ENCODE results near the gene LSMEM2.

The LSMEM2 gene

DNA sequence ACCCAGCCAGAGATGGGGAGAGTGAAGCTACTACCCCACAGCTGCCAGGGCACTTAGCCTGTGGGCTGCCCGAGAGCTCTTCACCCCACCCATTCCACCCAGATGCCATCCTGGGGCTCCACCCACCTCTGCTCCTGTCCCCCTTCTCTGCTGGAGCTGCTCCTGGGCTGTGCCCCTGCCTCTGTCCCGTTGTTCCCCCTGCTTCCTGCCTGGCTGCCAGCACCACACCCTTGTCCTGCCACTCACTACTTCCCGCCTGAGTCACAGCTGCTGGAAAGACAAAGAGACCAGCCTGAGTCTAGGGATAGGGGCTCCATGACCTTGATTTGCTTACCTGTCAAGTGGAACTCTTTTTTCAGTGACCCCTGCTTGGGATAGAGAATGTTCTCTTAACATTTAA is 30.5 kb upstream of the LSMEM2 start:
- no peak overlapping the region for H3K27ac ChIP-seq (ENCODE audit: low read length)
- no peak overlapping the region for H3K9ac ChIP-seq (ENCODE audit: low read length)
- peaks cover 19% of the 10 kb centered on the region for H3K4me1 ChIP-seq (ENCODE audit: control insufficient read depth, low read depth, low read length)

DNA sequence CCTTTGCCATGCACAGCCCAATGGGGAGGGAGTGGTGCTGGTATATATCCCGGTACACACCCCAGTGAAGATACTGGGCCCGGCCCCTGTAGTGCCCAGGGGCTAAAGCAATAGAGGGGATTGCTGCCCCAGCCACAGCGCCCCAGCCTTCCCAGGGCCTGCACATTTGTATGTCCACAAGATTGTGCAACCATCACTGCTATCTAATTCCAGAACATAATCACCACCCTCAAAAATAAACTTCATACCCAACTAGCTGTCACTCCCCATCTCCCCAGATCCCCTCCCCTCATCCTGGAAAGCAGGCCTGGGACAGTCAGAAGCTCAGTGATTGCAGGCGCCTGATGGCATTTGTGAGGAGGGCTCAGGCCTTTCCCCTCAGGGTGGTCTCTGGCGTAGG is 29.4 kb upstream of the LSMEM2 start:
- Histone ChIP-seq H3K9ac (ENCODE audit: low read length) (no peak overlapping the region), H3K27me3 (ENCODE audit: control insufficient read depth, insufficient read depth, low read length) (no peaks in the 10 kb centered on the region), H3K27ac (ENCODE audit: low read length) (no peak overlapping the region), H3K4me3 (ENCODE audit: low read length) (no peak overlapping the region), H3K4me1 (ENCODE audit: control insufficient read depth, low read depth, low read length) (peaks cover 18% of the 10 kb centered on the region), H3K9me3 (ENCODE audit: control insufficient read depth, low read depth, low read length) (no peaks in the 10 kb centered on the region), H3K36me3 (ENCODE audit: control insufficient read depth, low read depth, low read length) (peaks cover 11% of the 10 kb centered on the region)

More for the DNA sequence above, 30.5 kb upstream of the LSMEM2 start:
- Histone ChIP-seq H3K4me3 (ENCODE audit: low read length) (no peak overlapping the region), H3K9me3 (ENCODE audit: control insufficient read depth, low read depth, low read length) (no peaks in the 10 kb centered on the region), H3K36me3 (ENCODE audit: control insufficient read depth, low read depth, low read length) (peaks cover 11% of the 10 kb centered on the region), H3K27me3 (ENCODE audit: control insufficient read depth, insufficient read depth, low read length) (no peaks in the 10 kb centered on the region)

DNA sequence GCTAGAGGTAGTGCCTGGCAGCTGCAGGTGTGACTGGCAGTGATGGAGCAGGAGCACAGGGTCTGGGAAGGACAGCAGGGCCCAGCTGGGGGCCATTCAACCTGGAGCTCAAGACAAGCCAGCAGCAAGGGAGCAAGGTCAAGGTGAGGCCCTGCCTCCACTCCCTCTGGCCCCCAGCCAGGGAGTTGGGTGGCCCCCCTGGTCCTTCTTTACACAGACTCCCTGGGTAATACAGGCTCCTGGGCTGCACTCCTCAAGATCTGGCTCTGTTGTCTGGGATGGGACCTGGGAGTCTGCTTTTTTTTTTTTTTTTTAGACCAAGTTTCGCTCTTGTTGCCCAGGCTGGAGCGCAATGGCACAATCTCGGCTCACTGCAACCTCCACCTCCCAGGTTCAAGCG is 28.4 kb upstream of the LSMEM2 start:
- no peak overlapping the region for H3K4me3 ChIP-seq (ENCODE audit: low read length)
- H3K4me1 ChIP-seq (ENCODE audit: control insufficient read depth, low read depth, low read length) = peaks cover 14% of the 10 kb centered on the region
- H3K27me3 ChIP-seq (ENCODE audit: control insufficient read depth, insufficient read depth, low read length) = no peaks in the 10 kb centered on the region
- H3K9me3 ChIP-seq (ENCODE audit: control insufficient read depth, low read depth, low read length) = no peaks in the 10 kb centered on the region
- no peak overlapping the region for H3K27ac ChIP-seq (ENCODE audit: low read length)
- H3K36me3 ChIP-seq (ENCODE audit: control insufficient read depth, low read depth, low read length) = peaks cover 11% of the 10 kb centered on the region
- H3K9ac ChIP-seq (ENCODE audit: low read length) = no peak overlapping the region

DNA sequence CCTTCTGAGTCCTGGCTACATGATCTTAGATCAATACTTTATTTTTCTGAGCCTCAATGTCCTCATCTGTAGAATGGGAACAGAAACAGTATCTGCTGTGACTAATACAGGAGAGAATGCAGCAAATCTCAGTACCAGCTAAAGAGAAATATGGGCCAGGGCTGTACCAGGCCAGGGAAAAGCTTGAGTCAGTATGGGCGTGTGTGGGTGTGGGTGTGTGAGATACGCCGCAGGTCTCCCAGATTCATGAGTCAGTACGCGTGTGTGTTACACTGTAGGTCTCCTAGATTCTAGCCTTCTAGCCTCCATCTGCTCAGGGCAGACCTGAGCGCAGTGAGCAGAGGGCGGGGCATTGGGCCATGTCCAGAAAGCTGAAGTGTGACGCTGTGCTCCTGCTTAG is 27.7 kb upstream of the LSMEM2 start:
- Histone ChIP-seq H3K9ac (ENCODE audit: low read length) (no peak overlapping the region), H3K4me3 (ENCODE audit: low read length) (no peak overlapping the region), H3K4me1 (ENCODE audit: control insufficient read depth, low read depth, low read length) (peaks cover 11% of the 10 kb centered on the region), H3K27me3 (ENCODE audit: control insufficient read depth, insufficient read depth, low read length) (no peaks in the 10 kb centered on the region), H3K9me3 (ENCODE audit: control insufficient read depth, low read depth, low read length) (no peaks in the 10 kb centered on the region), H3K27ac (ENCODE audit: low read length) (no peak overlapping the region), H3K36me3 (ENCODE audit: control insufficient read depth, low read depth, low read length) (peaks cover 13% of the 10 kb centered on the region)

DNA sequence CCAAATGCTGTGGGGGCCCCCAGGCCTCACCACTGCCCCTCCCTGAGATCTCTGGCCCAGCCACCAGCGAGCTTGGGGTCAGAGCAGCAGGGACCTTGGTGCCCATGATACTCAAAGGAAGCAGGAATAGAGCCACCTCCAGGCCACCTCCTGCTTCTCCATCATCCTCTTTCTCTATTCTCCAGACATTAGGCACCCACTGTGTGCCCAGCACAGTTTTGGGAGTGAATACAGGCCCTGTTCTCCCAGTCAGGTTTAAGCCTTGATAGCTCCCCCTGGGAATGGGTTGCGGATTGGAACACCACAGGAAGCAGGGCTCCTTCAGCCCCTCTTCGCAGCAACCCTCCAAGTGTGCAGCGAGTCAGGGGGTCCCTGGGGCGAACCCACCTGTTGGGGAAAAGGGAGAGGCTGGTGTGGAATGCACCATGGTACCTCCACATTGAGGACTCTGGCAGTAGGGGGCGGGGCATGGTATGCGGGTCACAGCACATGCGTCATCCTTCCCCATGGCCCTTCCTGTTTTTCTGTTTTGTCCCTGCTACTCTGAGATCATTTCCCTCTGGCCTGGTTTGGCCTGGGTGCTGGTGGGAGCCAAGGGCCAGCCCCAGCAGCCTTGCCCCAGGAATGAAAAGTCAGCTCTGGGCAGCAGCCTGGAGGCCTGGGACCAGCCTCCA is 24.2 kb upstream of the LSMEM2 start:
- H3K9ac ChIP-seq (ENCODE audit: low read length) = no peak overlapping the region
- no peaks in the 10 kb centered on the region for H3K9me3 ChIP-seq (ENCODE audit: control insufficient read depth, low read depth, low read length)
- peaks cover 32% of the 10 kb centered on the region for H3K36me3 ChIP-seq (ENCODE audit: control insufficient read depth, low read depth, low read length)
- H3K27me3 ChIP-seq (ENCODE audit: control insufficient read depth, insufficient read depth, low read length) = no peaks in the 10 kb centered on the region
- no peak overlapping the region for H3K4me3 ChIP-seq (ENCODE audit: low read length)
- H3K4me1 ChIP-seq (ENCODE audit: control insufficient read depth, low read depth, low read length) = no peaks in the 10 kb centered on the region
- no peak overlapping the region for H3K27ac ChIP-seq (ENCODE audit: low read length)

DNA sequence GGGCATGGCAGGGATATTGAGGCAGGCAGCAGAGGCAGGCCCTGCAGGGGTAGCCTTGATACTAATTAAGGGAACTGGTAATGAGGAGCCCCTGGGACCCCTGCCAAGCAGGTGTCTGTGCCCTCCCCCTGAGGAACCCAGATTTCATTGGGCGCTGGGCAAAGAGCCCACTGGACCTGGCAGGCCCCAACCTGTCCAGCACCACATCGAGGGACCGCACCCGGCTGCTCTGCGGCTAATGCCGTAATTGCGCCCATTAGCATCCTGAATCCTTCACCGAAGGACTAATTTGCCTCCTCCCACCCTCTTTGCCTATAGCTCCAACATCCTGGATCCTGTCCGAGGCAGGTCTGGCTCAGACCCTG is 23.7 kb upstream of the LSMEM2 start:
- H3K36me3 ChIP-seq (ENCODE audit: control insufficient read depth, low read depth, low read length) = peaks cover 32% of the 10 kb centered on the region

DNA sequence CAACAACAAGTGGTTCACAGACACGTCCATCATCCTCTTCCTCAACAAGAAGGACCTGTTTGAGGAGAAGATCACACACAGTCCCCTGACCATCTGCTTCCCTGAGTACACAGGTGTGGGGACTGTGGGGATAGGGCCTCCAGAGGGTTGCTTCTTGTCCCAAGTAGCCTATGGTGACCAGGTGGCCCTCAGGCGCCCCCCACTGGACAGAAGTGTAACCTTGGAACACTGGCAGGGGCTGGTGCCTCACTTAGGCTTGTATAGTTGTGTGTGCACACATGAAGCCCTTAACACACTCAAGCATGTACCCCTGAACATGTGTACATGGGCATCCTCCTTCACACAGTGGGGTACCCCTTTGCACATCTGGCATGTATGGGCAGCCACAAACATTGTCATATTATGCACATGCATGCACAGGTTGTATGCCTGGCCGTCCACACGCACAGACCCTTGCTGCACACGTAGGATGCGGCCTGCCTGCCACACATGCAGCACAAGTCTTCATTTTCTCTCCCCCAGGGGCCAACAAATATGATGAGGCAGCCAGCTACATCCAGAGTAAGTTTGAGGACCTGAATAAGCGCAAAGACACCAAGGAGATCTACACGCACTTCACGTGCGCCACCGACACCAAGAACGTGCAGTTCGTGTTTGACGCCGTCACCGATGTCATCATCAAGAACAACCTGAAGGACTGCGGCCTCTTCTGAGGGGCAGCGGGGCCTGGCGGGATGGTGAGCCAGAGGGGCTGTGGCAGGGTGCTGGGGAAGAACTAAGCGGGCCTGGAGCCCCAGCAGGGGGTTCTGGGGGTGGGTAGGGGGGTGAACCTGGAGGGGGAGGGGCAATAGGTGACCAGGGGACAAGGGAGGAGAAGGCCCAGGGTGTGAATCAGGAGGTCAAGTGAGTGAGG is 21.7 kb upstream of the LSMEM2 start:
- Histone ChIP-seq H3K9me3 (ENCODE audit: control insufficient read depth, low read depth, low read length) (no peaks in the 10 kb centered on the region), H3K4me1 (ENCODE audit: control insufficient read depth, low read depth, low read length) (peaks cover 14% of the 10 kb centered on the region), H3K9ac (ENCODE audit: low read length) (no peak overlapping the region), H3K4me3 (ENCODE audit: low read length) (no peak overlapping the region), H3K27me3 (ENCODE audit: control insufficient read depth, insufficient read depth, low read length) (no peaks in the 10 kb centered on the region), H3K27ac (ENCODE audit: low read length) (no peak overlapping the region), H3K36me3 (ENCODE audit: control insufficient read depth, low read depth, low read length) (peaks cover 32% of the 10 kb centered on the region)

More for the DNA sequence above, 23.7 kb upstream of the LSMEM2 start:
- Histone ChIP-seq H3K9me3 (ENCODE audit: control insufficient read depth, low read depth, low read length) (no peaks in the 10 kb centered on the region), H3K4me3 (ENCODE audit: low read length) (no peak overlapping the region), H3K27ac (ENCODE audit: low read length) (no peak overlapping the region), H3K27me3 (ENCODE audit: control insufficient read depth, insufficient read depth, low read length) (no peaks in the 10 kb centered on the region), H3K4me1 (ENCODE audit: control insufficient read depth, low read depth, low read length) (no peaks in the 10 kb centered on the region), H3K9ac (ENCODE audit: low read length) (no peak overlapping the region)

DNA sequence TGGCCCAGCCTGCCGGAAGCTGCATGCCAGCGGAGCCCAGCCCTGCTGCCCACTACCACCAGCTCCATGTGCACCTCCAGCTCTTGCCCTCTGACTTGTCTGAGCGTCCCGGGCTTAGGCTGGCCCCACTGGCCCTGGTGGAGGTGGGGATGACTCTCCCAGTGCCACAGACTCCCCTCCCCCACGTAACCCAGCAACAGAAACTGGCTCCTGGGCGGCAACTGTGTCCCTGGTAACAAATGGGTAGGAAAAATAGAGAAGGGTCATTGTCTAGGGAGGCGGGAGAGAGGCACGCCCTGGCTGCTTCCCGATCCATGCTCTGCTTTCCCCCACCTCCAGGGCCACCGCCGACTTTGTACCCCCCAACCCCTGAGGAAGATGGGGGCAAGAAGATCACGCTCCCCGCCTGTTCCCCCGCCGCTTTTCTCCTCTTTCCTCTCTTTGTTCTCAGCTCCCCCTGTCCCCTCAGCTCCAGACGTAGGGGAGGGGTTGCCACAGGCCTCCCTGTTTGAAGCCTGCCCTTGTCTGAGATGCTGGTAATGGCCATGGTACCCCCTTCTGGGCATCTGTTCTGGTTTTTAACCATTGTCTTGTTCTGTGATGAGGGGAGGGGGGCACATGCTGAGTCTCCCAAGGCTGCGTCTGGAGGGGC is 20.7 kb upstream of the LSMEM2 start:
- Histone ChIP-seq H3K27me3 (ENCODE audit: control insufficient read depth, insufficient read depth, low read length) (no peaks in the 10 kb centered on the region), H3K9ac (ENCODE audit: low read length) (no peak overlapping the region), H3K4me3 (ENCODE audit: low read length) (no peak overlapping the region), H3K4me1 (ENCODE audit: control insufficient read depth, low read depth, low read length) (peaks cover 14% of the 10 kb centered on the region), H3K36me3 (ENCODE audit: control insufficient read depth, low read depth, low read length) (peaks cover 25% of the 10 kb centered on the region), H3K9me3 (ENCODE audit: control insufficient read depth, low read depth, low read length) (no peaks in the 10 kb centered on the region), H3K27ac (ENCODE audit: low read length) (no peak overlapping the region)

DNA sequence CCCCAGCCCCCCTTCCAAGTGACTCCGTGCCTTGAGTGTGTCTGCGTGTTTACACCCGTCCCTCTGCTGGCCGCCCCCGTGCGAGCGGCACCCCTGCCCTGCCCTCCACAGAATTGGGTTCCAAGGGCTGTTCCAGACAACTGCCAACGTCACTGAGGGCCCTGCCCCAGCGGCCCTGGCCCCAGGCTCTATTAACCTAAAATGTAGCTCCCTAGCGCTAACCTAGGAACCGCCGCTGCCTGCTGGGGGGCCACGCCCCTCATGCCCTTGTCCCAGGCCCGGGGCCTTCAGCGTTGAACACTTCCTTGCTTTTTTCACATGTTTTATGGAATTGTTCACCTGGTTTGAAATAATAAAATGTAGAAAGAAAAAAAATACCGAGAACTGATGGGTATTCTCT is 19.9 kb upstream of the LSMEM2 start:
- peaks cover 22% of the 10 kb centered on the region for H3K36me3 ChIP-seq (ENCODE audit: control insufficient read depth, low read depth, low read length)
- no peak overlapping the region for H3K9ac ChIP-seq (ENCODE audit: low read length)

DNA sequence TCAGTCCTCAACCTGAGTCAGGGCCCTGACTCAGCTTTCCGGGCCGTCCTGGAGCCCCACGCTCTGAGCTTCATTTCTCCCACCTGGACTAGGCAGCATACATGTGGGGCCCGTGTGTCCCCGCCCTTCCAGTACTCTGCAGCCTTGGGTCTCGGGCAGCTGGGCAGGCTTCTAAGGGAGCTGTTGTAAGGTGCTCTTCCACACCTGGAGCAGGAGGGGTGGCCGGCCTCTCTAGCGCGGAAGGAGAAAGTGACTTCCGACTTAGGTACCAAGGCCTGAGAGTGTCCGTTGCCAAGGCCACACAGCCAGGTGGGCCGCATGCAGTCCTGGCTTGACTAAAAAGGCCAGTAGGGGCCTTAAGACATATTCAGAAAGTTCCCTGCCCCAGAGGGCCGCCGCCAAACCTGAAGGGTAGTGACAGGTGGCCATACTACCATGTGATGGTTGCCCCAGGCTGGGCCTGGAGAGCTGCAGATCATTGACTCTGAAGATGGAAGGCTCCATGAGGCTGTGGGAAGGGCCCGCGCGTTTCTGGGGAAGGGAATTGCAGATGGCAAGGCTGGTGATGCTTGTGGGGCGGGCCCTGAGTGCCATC is 19.4 kb upstream of the LSMEM2 start:
- H3K27ac ChIP-seq (ENCODE audit: low read length) = no peak overlapping the region

More for the DNA sequence above, 19.9 kb upstream of the LSMEM2 start:
- peaks cover 14% of the 10 kb centered on the region for H3K4me1 ChIP-seq (ENCODE audit: control insufficient read depth, low read depth, low read length)
- no peak overlapping the region for H3K27ac ChIP-seq (ENCODE audit: low read length)
- no peaks in the 10 kb centered on the region for H3K27me3 ChIP-seq (ENCODE audit: control insufficient read depth, insufficient read depth, low read length)
- no peaks in the 10 kb centered on the region for H3K9me3 ChIP-seq (ENCODE audit: control insufficient read depth, low read depth, low read length)
- no peak overlapping the region for H3K4me3 ChIP-seq (ENCODE audit: low read length)

More for the DNA sequence above, 19.4 kb upstream of the LSMEM2 start:
- Histone ChIP-seq H3K9me3 (ENCODE audit: control insufficient read depth, low read depth, low read length) (no peaks in the 10 kb centered on the region), H3K27me3 (ENCODE audit: control insufficient read depth, insufficient read depth, low read length) (no peaks in the 10 kb centered on the region), H3K4me3 (ENCODE audit: low read length) (no peak overlapping the region), H3K4me1 (ENCODE audit: control insufficient read depth, low read depth, low read length) (peaks cover 19% of the 10 kb centered on the region), H3K36me3 (ENCODE audit: control insufficient read depth, low read depth, low read length) (peaks cover 22% of the 10 kb centered on the region), H3K9ac (ENCODE audit: low read length) (no peak overlapping the region)
